Neutrophil (primary cell): ENCODE measurements around the gene ADGRV1.

Source experiments
- H3K27ac ChIP-seq: fragments of 200-600 bp; sonication (generic); 2 replicates; pipeline ENCODE4 v1.5.1; 2016; ENCODE audit warnings: mild to moderate bottlenecking, moderate library complexity
- H3K27me3 ChIP-seq: fragments of 200-600 bp; sonication (generic); 2 replicates; pipeline ENCODE4 v1.6.0; 2016; ENCODE audit warnings: mild to moderate bottlenecking
- H3K36me3 ChIP-seq: fragments of 200-600 bp; sonication (generic); 2 replicates; pipeline ENCODE4 v1.5.1; 2017
- H3K4me1 ChIP-seq, 2 experiments: fragments of 200-600 bp in 1 of 2; sonication (generic) in 1 of 2; 1 replicate in 1 of 2; 2 replicates in 1 of 2; pipeline versions ENCODE4 v1.5.1 to v1.6.1; 2013 to 2016; ENCODE audit warnings: low read depth in 1 of 2, low read length in 1 of 2, mild to moderate bottlenecking in 1 of 2, moderate library complexity in 1 of 2; ENCODE audit not compliant: control insufficient read depth in 1 of 2, insufficient read depth in 1 of 2
- H3K4me3 ChIP-seq, 2 experiments: fragments of 200-600 bp in 1 of 2; sonication (generic) in 1 of 2; 1 replicate in 1 of 2; 2 replicates in 1 of 2; pipeline ENCODE4 v1.5.1; 2013 to 2016; ENCODE audit warnings: low read depth in 1 of 2, low read length in 1 of 2, mild to moderate bottlenecking in 1 of 2, moderate library complexity in 1 of 2
- H3K9me3 ChIP-seq: fragments of 200-600 bp; sonication (generic); 2 replicates; pipeline ENCODE4 v1.5.1; 2016
- TF ChIP-seq, protein P1 (sequence below): fragments of 200-600 bp; sonication (generic); IDR thresholded peaks from 2 replicates; pipeline ENCODE4 v1.5.1; 2016; ENCODE audit warnings: antibody characterized with exemption

The ADGRV1 gene

DNA sequence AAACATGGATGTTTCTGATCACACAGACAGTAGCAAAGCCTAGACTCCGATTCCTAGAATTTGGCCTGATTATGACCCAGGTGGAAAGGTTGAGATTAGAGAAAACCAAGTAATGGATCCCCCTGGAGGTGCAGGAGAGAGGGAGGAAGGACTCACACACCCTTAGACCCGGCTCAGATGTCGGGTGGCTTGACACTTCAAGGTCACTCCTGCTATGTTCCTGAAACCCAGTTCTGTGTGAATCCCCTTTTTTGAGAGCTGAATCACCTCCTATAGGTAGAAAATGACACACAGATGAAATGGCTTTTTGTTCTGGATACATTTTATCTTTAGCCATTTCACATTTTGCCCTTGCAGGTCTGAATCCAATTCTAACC, 631.7 kb downstream of the ADGRV1 start:
- Histone ChIP-seq H3K4me1 (peaks cover 59 to 62% of the 10 kb centered on the region in 2 experiments), H3K4me3 (peak overlapping the region in 1 of 2 experiments; percentile 0), H3K36me3 (no peaks in the 10 kb centered on the region), H3K27ac (peak overlapping the region; percentile 72), H3K27me3 (no peaks in the 10 kb centered on the region), H3K9me3 (no peaks in the 10 kb centered on the region)
- TF ChIP-seq, protein P1, sequence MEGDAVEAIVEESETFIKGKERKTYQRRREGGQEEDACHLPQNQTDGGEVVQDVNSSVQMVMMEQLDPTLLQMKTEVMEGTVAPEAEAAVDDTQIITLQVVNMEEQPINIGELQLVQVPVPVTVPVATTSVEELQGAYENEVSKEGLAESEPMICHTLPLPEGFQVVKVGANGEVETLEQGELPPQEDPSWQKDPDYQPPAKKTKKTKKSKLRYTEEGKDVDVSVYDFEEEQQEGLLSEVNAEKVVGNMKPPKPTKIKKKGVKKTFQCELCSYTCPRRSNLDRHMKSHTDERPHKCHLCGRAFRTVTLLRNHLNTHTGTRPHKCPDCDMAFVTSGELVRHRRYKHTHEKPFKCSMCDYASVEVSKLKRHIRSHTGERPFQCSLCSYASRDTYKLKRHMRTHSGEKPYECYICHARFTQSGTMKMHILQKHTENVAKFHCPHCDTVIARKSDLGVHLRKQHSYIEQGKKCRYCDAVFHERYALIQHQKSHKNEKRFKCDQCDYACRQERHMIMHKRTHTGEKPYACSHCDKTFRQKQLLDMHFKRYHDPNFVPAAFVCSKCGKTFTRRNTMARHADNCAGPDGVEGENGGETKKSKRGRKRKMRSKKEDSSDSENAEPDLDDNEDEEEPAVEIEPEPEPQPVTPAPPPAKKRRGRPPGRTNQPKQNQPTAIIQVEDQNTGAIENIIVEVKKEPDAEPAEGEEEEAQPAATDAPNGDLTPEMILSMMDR, result no peak

DNA sequence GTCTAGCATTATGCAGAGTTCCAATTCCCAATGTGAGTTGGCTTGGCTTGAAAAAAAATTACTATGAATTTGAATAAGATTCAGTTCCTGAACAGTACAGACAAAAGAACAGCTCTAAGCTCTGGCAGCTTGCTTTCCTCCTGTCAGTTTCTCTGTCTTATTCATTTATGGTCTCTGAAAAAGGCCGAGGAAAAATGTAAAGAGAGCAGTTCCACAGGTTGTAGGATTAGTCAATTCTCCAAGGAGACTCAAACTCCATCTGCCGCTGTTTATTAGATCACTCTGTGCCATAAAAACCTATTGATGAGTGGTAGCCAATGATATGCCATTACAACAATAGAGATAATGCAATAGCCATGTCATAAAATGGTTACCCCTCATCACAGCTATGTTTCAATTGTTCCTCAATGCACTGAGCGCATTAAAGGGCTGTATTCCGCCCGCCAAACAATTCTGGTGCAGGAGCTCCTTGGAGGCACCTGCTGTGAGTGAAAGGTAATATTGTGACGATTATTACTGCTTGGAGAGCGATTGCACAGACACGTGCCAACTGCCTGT, 636.3 kb downstream of the ADGRV1 start:
- H3K4me3 ChIP-seq, result no peak overlapping the region
- TF ChIP-seq, protein P1, result no peak
- peaks cover 14 to 19% of the 10 kb centered on the region in 2 experiments for H3K4me1 ChIP-seq
- H3K36me3 ChIP-seq, result no peaks in the 10 kb centered on the region
- H3K27ac ChIP-seq, result no peak overlapping the region
- H3K27me3 ChIP-seq, result no peaks in the 10 kb centered on the region
- no peaks in the 10 kb centered on the region for H3K9me3 ChIP-seq

DNA sequence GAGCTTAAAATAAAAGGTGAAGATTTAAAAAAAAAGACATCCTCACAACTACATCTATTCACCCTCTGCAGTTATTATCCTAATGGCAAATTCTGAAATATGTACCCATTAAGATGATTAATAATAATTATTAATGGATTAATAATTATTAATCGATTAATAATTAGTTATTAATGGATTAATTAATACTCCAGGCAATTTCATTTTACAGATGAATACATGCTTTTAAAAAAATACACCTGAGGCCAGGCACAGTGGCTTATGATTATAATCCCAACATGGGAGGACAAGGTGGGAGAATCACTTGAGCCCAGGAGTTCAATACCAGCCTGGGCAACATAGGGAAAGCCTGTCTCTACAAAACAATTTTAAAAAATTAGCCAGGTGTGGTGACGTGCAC, 642.1 kb downstream of the ADGRV1 start:
- no peak overlapping the region for H3K27ac ChIP-seq
- H3K27me3 ChIP-seq, result no peaks in the 10 kb centered on the region
- H3K36me3 ChIP-seq, result no peaks in the 10 kb centered on the region
- H3K9me3 ChIP-seq, result no peaks in the 10 kb centered on the region
- no peak overlapping the region for H3K4me3 ChIP-seq
- TF ChIP-seq, protein P1, result no peak
- H3K4me1 ChIP-seq, result no peaks in the 10 kb centered on the region

DNA sequence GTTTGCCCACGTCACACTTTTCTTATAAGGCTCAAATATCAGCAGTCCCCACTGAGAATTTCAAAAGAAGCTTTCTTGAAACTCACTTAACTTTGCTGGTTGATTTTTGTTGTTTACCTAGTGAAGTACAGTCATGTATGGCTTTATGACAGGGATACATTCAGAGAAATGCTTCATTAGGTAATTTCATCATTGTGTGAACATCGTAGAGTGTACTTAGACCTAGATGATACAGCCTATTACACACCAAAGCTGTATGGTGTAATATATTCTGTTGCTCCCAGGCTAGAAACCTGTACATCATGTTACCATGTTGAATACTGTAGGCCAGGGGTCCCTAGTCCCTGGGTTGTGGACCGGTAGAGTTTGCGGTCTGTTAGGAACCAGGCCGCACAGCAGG, 647.5 kb downstream of the ADGRV1 start:
- Histone ChIP-seq H3K27me3 (no peaks in the 10 kb centered on the region), H3K27ac (no peak overlapping the region), H3K4me3 (no peak overlapping the region), H3K4me1 (peaks cover 15 to 18% of the 10 kb centered on the region in 2 experiments), H3K9me3 (no peaks in the 10 kb centered on the region), H3K36me3 (no peaks in the 10 kb centered on the region)
- TF ChIP-seq, protein P1, result no peak

DNA sequence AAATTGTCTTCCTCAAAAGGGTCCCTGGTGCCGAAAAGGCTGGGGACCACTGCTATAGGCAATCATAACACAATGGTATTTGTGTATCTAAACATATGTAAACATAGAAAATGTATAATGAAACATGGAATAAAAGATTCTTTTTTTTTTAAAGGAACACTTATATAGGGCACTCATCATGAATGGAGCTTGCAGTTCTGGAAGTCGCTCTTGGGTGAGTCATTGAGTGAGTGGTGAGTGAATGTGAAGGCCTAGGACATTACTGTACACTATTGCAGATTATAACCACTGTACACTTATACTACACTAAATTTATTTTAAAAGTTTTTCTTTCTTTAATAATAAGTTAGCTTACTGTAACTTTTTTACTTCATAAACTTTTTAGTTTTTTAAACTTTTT, 648.1 kb downstream of the ADGRV1 start:
- Histone ChIP-seq H3K27me3 (no peaks in the 10 kb centered on the region), H3K4me1 (peaks cover 15 to 18% of the 10 kb centered on the region in 2 experiments), H3K9me3 (no peaks in the 10 kb centered on the region), H3K4me3 (no peak overlapping the region), H3K27ac (no peak overlapping the region), H3K36me3 (no peaks in the 10 kb centered on the region)
- TF ChIP-seq, protein P1, result no peak
